IMR-90 (cell line): ENCODE data around the gene SECISBP2. TPM values are rescaled to one million over a fixed set of nuclear protein-coding genes. Genes with fewer than 3 reads are reported as not detected.
A peak's percentile ranks its signal among the peaks of the same experiment; 100 is the strongest.

Experiments
- ATAC-seq: fragments of 200-7000 bp; cut with Tn5 transposase; 2 replicates; pipeline ENCODE4 v1.9.1; 2020; ENCODE audit warnings: low read depth, mild to moderate bottlenecking, moderate library complexity
- BruUV-seq: library from RNA; stranded (reverse); fragments of 400-500 nt; replicated peaks from 2 replicates; lab custom pipeline; 2021; lab: Mats Ljungman, UMichigan
- CTCF ChIA-PET: fragments of 300-600 bp; formaldehyde crosslinking; extraction: SDS; loops from one replicate; lab custom pipeline; 2021; ENCODE audit warnings: antibody characterized with exemption; lab: Yijun Ruan, JAX
- POLR2A ChIA-PET: fragments of 300-600 bp; sonication (Branson Sonifier 250); formaldehyde crosslinking; loops from one replicate; lab custom pipeline; 2022; ENCODE audit warnings: antibody characterized with exemption; ENCODE audit not compliant: unreplicated experiment; lab: Charles Lee
- DNase-seq: peaks from one replicate; pipeline ENCODE4 v3.0.0; 2013
- H2AFZ ChIP-seq: replicated peaks from 2 replicates; pipeline ENCODE3; 2013; ENCODE audit warnings: low read length, mild to moderate bottlenecking; ENCODE audit not compliant: poor library complexity
- H2AK5ac ChIP-seq: 2 replicates; pipeline ENCODE4 v1.6.1; 2013; ENCODE audit warnings: low read depth, low read length, inconsistent platforms
- H2AK9ac ChIP-seq: replicated peaks from 2 replicates; pipeline ENCODE3; 2013; ENCODE audit warnings: mild to moderate bottlenecking, low read depth, low read length, moderate library complexity; ENCODE audit not compliant: poor library complexity
- H2BK120ac ChIP-seq: 2 replicates; pipeline ENCODE4 v1.6.1; 2013; ENCODE audit warnings: low read depth, low read length, inconsistent platforms
- H2BK15ac ChIP-seq: 3 replicates; pipeline ENCODE4 v1.6.1; 2013; ENCODE audit warnings: low read depth, low read length, inconsistent platforms
- H2BK20ac ChIP-seq: 2 replicates; pipeline ENCODE4 v1.6.1; 2013; ENCODE audit warnings: low read depth, mild to moderate bottlenecking, inconsistent platforms, low read length, moderate library complexity
- H2BK5ac ChIP-seq: 2 replicates; pipeline ENCODE4 v1.6.1; 2013; ENCODE audit warnings: mild to moderate bottlenecking, low read depth, low read length, inconsistent platforms; ENCODE audit not compliant: poor library complexity, severe bottlenecking
- H3K14ac ChIP-seq: replicated peaks from 2 replicates; pipeline ENCODE4 v1.6.1; 2013; ENCODE audit warnings: low read depth, low read length, inconsistent platforms
- H3K18ac ChIP-seq: 2 replicates; pipeline ENCODE4 v1.6.1; 2013; ENCODE audit warnings: low read depth, low read length, control low read depth
- H3K23ac ChIP-seq: 2 replicates; pipeline ENCODE4 v1.6.1; 2013; ENCODE audit warnings: low read depth, low read length, inconsistent platforms
- H3K27ac ChIP-seq: 2 replicates; pipeline ENCODE4 v1.5.1; 2013; ENCODE audit warnings: mild to moderate bottlenecking, control low read depth, low read length; ENCODE audit not compliant: insufficient read depth
- H3K27me3 ChIP-seq: 2 replicates; pipeline ENCODE4 v1.6.1; 2013; ENCODE audit warnings: low read length; ENCODE audit not compliant: control insufficient read depth, insufficient read depth
- H3K36me3 ChIP-seq: 2 replicates; pipeline ENCODE4 v1.6.1; 2013; ENCODE audit warnings: low read length, mixed read lengths; ENCODE audit not compliant: control insufficient read depth, insufficient read depth
- H3K4ac ChIP-seq: 2 replicates; pipeline ENCODE4 v1.6.1; 2013; ENCODE audit warnings: low read depth, low read length, inconsistent platforms
- H3K4me1 ChIP-seq: 2 replicates; pipeline ENCODE4 v1.6.1; 2013; ENCODE audit warnings: low read length, mixed read lengths; ENCODE audit not compliant: control insufficient read depth, insufficient read depth
- H3K4me2 ChIP-seq: 2 replicates; pipeline ENCODE4 v1.6.1; 2013; ENCODE audit warnings: low read depth, mild to moderate bottlenecking, control low read depth, low read length, moderate library complexity
- H3K4me3 ChIP-seq: 2 replicates; pipeline ENCODE4 v1.5.1; 2013; ENCODE audit warnings: low read depth, mild to moderate bottlenecking, control low read depth, low read length, moderate library complexity; ENCODE audit not compliant: insufficient read depth
- H3K56ac ChIP-seq: 2 replicates; pipeline ENCODE4 v1.6.1; 2013; ENCODE audit warnings: low read length, inconsistent platforms; ENCODE audit not compliant: insufficient read depth; ENCODE audit errors: extremely low read depth
- H3K79me1 ChIP-seq, 2 experiments: 2 replicates each; pipeline ENCODE4 v1.6.1; 2013; ENCODE audit warnings: low read length in 2 of 2, inconsistent platforms in 1 of 2, low read depth in 1 of 2
- H3K9ac ChIP-seq: 2 replicates; pipeline ENCODE4 v1.6.1; 2013; ENCODE audit warnings: low read depth, low read length, control low read depth
- H3K9me1 ChIP-seq: 2 replicates; pipeline ENCODE4 v1.6.1; 2013; ENCODE audit warnings: low read length, inconsistent platforms; ENCODE audit not compliant: insufficient read depth
- H3K9me3 ChIP-seq: 2 replicates; pipeline ENCODE4 v1.6.1; 2013; ENCODE audit warnings: low read length; ENCODE audit not compliant: control insufficient read depth, insufficient read depth
- H4K20me1 ChIP-seq: 2 replicates; pipeline ENCODE4 v1.6.1; 2013; ENCODE audit warnings: low read length, inconsistent platforms; ENCODE audit not compliant: insufficient read depth
- H4K5ac ChIP-seq: 2 replicates; pipeline ENCODE4 v1.6.1; 2013; ENCODE audit warnings: mild to moderate bottlenecking, low read depth, low read length, control low read depth
- H4K8ac ChIP-seq, 2 experiments: 2 replicates each; pipeline ENCODE4 v1.6.1; 2013; ENCODE audit warnings: low read depth in 2 of 2, low read length in 2 of 2, control low read depth in 1 of 2, inconsistent platforms in 1 of 2
- H4K91ac ChIP-seq: 2 replicates; pipeline ENCODE4 v1.6.1; 2013; ENCODE audit warnings: low read depth, low read length, inconsistent platforms; ENCODE audit not compliant: insufficient read depth
- BHLHE40 ChIP-seq: fragments of 150-350 bp; IDR thresholded peaks from 2 replicates; pipeline ENCODE4 v1.6.1; 2016; ENCODE audit warnings: mild to moderate bottlenecking, low read depth, low read length
- CEBPB ChIP-seq: IDR thresholded peaks from 2 replicates; pipeline ENCODE4 v1.6.1; 2012; ENCODE audit warnings: low read depth, low read length, improper control_type of control experiment
- CHD1 ChIP-seq: IDR thresholded peaks from 2 replicates; pipeline ENCODE4 v1.6.1; 2012; ENCODE audit warnings: low read depth, low read length, improper control_type of control experiment
- CTCF ChIP-seq: conservative IDR thresholded peaks from 2 replicates; pipeline ENCODE4 v1.5.1; 2012; ENCODE audit warnings: mild to moderate bottlenecking, low read depth, low read length, improper control_type of control experiment
- FOS ChIP-seq: fragments of 150-350 bp; IDR thresholded peaks from 2 replicates; pipeline ENCODE4 v1.6.1; 2016; ENCODE audit warnings: low read depth, low read length
- MAFK ChIP-seq: IDR thresholded peaks from 2 replicates; pipeline ENCODE4 v1.6.1; 2012; ENCODE audit warnings: low read depth, low read length, improper control_type of control experiment
- MAZ ChIP-seq: IDR thresholded peaks from 2 replicates; pipeline ENCODE4 v1.6.1; 2012; ENCODE audit warnings: low read depth, mild to moderate bottlenecking, low read length, improper control_type of control experiment, moderate library complexity, borderline replicate concordance
- MXI1 ChIP-seq: IDR thresholded peaks from 2 replicates; pipeline ENCODE4 v1.6.1; 2012; ENCODE audit warnings: low read depth, mild to moderate bottlenecking, low read length, moderate library complexity, borderline replicate concordance
- NFE2L2 ChIP-seq: fragments of 150-350 bp; IDR thresholded peaks from 2 replicates; pipeline ENCODE4 v1.6.1; 2016; ENCODE audit warnings: low read depth, mild to moderate bottlenecking, low read length
- POLR2A ChIP-seq: IDR thresholded peaks from 2 replicates; pipeline ENCODE4 v1.6.1; 2012; ENCODE audit warnings: mild to moderate bottlenecking, low read depth, low read length
- RAD21 ChIP-seq: IDR thresholded peaks from 2 replicates; pipeline ENCODE4 v1.6.1; 2012; ENCODE audit warnings: low read length, improper control_type of control experiment
- RCOR1 ChIP-seq: IDR thresholded peaks from 2 replicates; pipeline ENCODE4 v1.6.1; 2012; ENCODE audit warnings: mild to moderate bottlenecking, low read length, improper control_type of control experiment; ENCODE audit not compliant: insufficient replicate concordance
- RFX5 ChIP-seq: IDR thresholded peaks from 2 replicates; pipeline ENCODE4 v1.8.0; 2012; ENCODE audit warnings: low read depth, mild to moderate bottlenecking, low read length, moderate library complexity
- SMC3 ChIP-seq: fragments of 150-350 bp; IDR thresholded peaks from 2 replicates; pipeline ENCODE4 v1.6.1; 2016; ENCODE audit warnings: low read depth, mild to moderate bottlenecking, antibody characterized with exemption, low read length, moderate library complexity
- WGBS, 2 experiments: methylation state at CpG; one replicate each; pipeline versions ENCODE4 v1.1.5 to v1.1.7; 2013; ENCODE audit warnings: missing lambda C conversion rate in 2 of 2; ENCODE audit not compliant: insufficient read length in 1 of 2; ENCODE audit errors: extremely low coverage in 2 of 2; 5-methylcytosine and 5-hydroxymethylcytosine counted together
- dilution Hi-C: fragments of 300-500 bp; cut with HindIII; formaldehyde crosslinking; loops from one replicate; pipeline ENCODE4 v1.14.3; 2018; ENCODE audit warnings: low sequenced_read_pairs; ENCODE audit not compliant: unreplicated experiment
- in situ Hi-C: fragments of 300-500 bp; cut with MboI; formaldehyde crosslinking; loops from 3 replicates; pipeline ENCODE4 v1.14.3; 2019; ENCODE audit warnings: low sequenced_read_pairs, inconsistent platforms, mixed read lengths
- intact Hi-C: fragments of 100-400 bp; cut with micrococcal nuclease; formaldehyde crosslinking; loops from 2 replicates; pipeline ENCODE4 v1.10.0; 2022
- polyA plus RNA-seq, 3 experiments: library from polyadenylated mRNA; depleted of rRNA; stranded (reverse); fragments of >200 nt; gene quantifications; 2 replicates each; pipeline ENCODE4 v1.2.3, GENCODE V29; 2012; ENCODE audit warnings: low replicate concordance in 1 of 3
- total RNA-seq: library from RNA; depleted of rRNA; stranded (reverse); fragments of >200 nt; gene quantifications from 2 replicates; pipeline ENCODE4 v1.2.3, GENCODE V29; 2012
- TF ChIP-seq, protein P1 (sequence below): fragments of 150-350 bp; IDR thresholded peaks from 2 replicates; pipeline ENCODE4 v1.6.1; 2017; ENCODE audit warnings: mild to moderate bottlenecking, antibody characterized with exemption, low read length, low read depth
- TF ChIP-seq, protein P2 (sequence below): fragments of 150-350 bp; IDR thresholded peaks from 2 replicates; pipeline ENCODE4 v1.6.1; 2016; ENCODE audit warnings: low read depth, mild to moderate bottlenecking, low read length, moderate library complexity, borderline replicate concordance

Gene SECISBP2
- total and polyA plus RNA-seq, 2 of the 4 experiments (the other 2 are of a cell fraction) = 16.4 to 18.8 TPM

DNA sequence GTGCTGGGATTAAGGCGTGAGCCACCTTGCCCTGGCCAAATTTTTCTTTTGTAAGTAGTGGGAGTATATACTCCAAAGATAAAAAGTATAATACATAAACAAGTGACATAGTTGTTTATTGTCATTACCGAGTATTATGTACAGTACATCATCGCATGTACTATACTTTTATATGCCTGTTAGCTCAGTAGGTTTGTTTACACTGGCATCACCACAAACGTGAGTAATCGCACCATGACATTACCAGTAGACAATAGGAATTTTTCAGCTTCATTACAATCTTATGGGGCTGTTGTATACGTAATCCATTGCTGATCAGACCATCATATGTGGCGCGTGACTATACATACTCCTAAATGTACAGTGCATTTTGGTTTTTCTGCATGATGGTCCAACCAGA is 9.8 kb downstream of the SECISBP2 start:
- Histone ChIP-seq H3K14ac (no peak overlapping the region), H4K5ac (no peak overlapping the region), H2AK9ac (no peak overlapping the region), H3K18ac (no peak overlapping the region), H3K4me3 (no peak overlapping the region), H3K4ac (no peak overlapping the region), H3K9me1 (peaks cover 16% of the 10 kb centered on the region; the same call in 1 of the 2 replicates), H3K27ac (no peak overlapping the region), H2AK5ac (no peak overlapping the region), H3K4me2 (no peak overlapping the region), H2AFZ (no peak overlapping the region), H2BK15ac (no peak overlapping the region), H3K23ac (no peak overlapping the region), H3K9me3 (no peaks in the 10 kb centered on the region), H4K20me1 (peaks cover 10% of the 10 kb centered on the region), H2BK20ac (no peak overlapping the region), H2BK120ac (no peak overlapping the region), H3K36me3 (peaks cover 19% of the 10 kb centered on the region), H3K4me1 (peaks cover 3% of the 10 kb centered on the region; the same call in 1 of the 2 replicates), H3K9ac (no peak overlapping the region), H3K79me1 (peaks cover 18 to 33% of the 10 kb centered on the region in 2 experiments), H2BK5ac (no peak overlapping the region), H4K91ac (no peak overlapping the region), H4K8ac (no peak overlapping the region), H3K56ac (no peak overlapping the region), H3K27me3 (no peaks in the 10 kb centered on the region)
- ChIA-PET POLR2A (no interaction called here), CTCF (interaction anchor here (1.3 to 1.5 kb wide), 2 partner anchors 10 to 221 kb away, joined by 4 to 5 read pairs; partner anchors contain the start of gene SECISBP2)
- no CpG with 5 or more reads among the region's 8 CpGs for WGBS, 2 experiments
- intact Hi-C loops = no loop called here
- no TSS peak for BruUV-seq
- dilution Hi-C loops = no loop called here
- ATAC-seq = no peak
- TF ChIP-seq NFE2L2 (no peak), MXI1 (no peak), SMC3 (no peak), BHLHE40 (no peak), FOS (no peak), CHD1 (no peak), RAD21 (no peak), POLR2A (no peak), CTCF (no peak), MAFK (no peak), RFX5 (no peak), MAZ (no peak), RCOR1 (no peak), CEBPB (no peak)
- TF ChIP-seq, protein P1, sequence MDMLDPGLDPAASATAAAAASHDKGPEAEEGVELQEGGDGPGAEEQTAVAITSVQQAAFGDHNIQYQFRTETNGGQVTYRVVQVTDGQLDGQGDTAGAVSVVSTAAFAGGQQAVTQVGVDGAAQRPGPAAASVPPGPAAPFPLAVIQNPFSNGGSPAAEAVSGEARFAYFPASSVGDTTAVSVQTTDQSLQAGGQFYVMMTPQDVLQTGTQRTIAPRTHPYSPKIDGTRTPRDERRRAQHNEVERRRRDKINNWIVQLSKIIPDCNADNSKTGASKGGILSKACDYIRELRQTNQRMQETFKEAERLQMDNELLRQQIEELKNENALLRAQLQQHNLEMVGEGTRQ = no peak
- TF ChIP-seq, protein P2, sequence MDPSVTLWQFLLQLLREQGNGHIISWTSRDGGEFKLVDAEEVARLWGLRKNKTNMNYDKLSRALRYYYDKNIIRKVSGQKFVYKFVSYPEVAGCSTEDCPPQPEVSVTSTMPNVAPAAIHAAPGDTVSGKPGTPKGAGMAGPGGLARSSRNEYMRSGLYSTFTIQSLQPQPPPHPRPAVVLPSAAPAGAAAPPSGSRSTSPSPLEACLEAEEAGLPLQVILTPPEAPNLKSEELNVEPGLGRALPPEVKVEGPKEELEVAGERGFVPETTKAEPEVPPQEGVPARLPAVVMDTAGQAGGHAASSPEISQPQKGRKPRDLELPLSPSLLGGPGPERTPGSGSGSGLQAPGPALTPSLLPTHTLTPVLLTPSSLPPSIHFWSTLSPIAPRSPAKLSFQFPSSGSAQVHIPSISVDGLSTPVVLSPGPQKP = no peak
- in situ Hi-C loops = no loop called here
- DNase-seq = peak; percentile 36
